Liver (tissue), 9 donors: Measurements from ENCODE around the gene TSPAN5. TPM values are rescaled to one million over a fixed set of nuclear protein-coding genes. Genes with fewer than 3 reads are reported as not detected.
A peak's percentile ranks its signal among the peaks of the same experiment; 100 is the strongest.

Experiments
- DNase-seq: peaks from one replicate; pipeline ENCODE4 v3.0.0-alpha.2; 2017; ENCODE audit warnings: low spot score
- H3K27ac ChIP-seq, 2 donors: one replicate each; pipeline ENCODE4 v1.7.0; 2013; ENCODE audit warnings: inconsistent platforms in 2 of 2, low read length in 2 of 2, control low read depth in 1 of 2, low read depth in 1 of 2, mild to moderate bottlenecking in 1 of 2
- H3K27me3 ChIP-seq, 4 donors: one replicate each; pipeline versions ENCODE4 v1.6.1 to v1.7.0; 2013; ENCODE audit warnings: low read length in 3 of 4, inconsistent platforms in 1 of 4, mild to moderate bottlenecking in 1 of 4, moderate library complexity in 1 of 4; ENCODE audit not compliant: control insufficient read depth in 4 of 4, insufficient read depth in 4 of 4
- H3K36me3 ChIP-seq, 4 donors: one replicate each; pipeline versions ENCODE4 v1.6.1 to v1.7.0; 2013; ENCODE audit warnings: low read length in 3 of 4, mild to moderate bottlenecking in 3 of 4, low read depth in 1 of 4, moderate library complexity in 1 of 4; ENCODE audit not compliant: control insufficient read depth in 4 of 4, insufficient read depth in 3 of 4
- H3K4me1 ChIP-seq, 4 donors: one replicate each; pipeline versions ENCODE4 v1.6.1 to v1.7.0; 2013; ENCODE audit warnings: low read length in 3 of 4, mild to moderate bottlenecking in 3 of 4, moderate library complexity in 1 of 4; ENCODE audit not compliant: control insufficient read depth in 4 of 4, insufficient read depth in 4 of 4
- H3K4me3 ChIP-seq, 3 donors: one replicate each; pipeline versions ENCODE4 v1.6.1 to v1.7.0; 2013; ENCODE audit warnings: low read length in 3 of 3, control low read depth in 1 of 3, low read depth in 1 of 3, mild to moderate bottlenecking in 1 of 3
- H3K9ac ChIP-seq, 2 donors: one replicate each; pipeline ENCODE4 v1.7.0; 2013; ENCODE audit warnings: low read length in 2 of 2, mild to moderate bottlenecking in 2 of 2, moderate library complexity in 2 of 2, control low read depth in 1 of 2, low read depth in 1 of 2
- H3K9me3 ChIP-seq, 4 donors: one replicate each; pipeline versions ENCODE4 v1.6.1 to v1.7.0; 2013; ENCODE audit warnings: low read length in 3 of 4; ENCODE audit not compliant: control insufficient read depth in 4 of 4
- EGR1 ChIP-seq, 2 donors: IDR thresholded peaks; 2 replicates each; pipeline ENCODE4 v1.6.1; 2016 to 2018; ENCODE audit warnings: antibody characterized with exemption in 2 of 2, low read depth in 2 of 2
- FOXA1 ChIP-seq: IDR thresholded peaks from 2 replicates; pipeline ENCODE4 v1.6.1; 2016; ENCODE audit warnings: antibody characterized with exemption
- FOXA2 ChIP-seq: IDR thresholded peaks from 2 replicates; pipeline ENCODE4 v1.6.1; 2016; ENCODE audit warnings: antibody characterized with exemption
- GABPA ChIP-seq, 2 donors: IDR thresholded peaks in 1 of 2; conservative IDR thresholded peaks in 1 of 2; 2 replicates each; pipeline ENCODE4 v1.6.1; 2016; ENCODE audit warnings: antibody characterized with exemption in 2 of 2, mild to moderate bottlenecking in 1 of 2, moderate library complexity in 1 of 2
- HNF4G ChIP-seq: IDR thresholded peaks from 2 replicates; pipeline ENCODE4 v1.6.1; 2016; ENCODE audit warnings: antibody characterized with exemption
- JUND ChIP-seq, 2 donors: IDR thresholded peaks; 2 replicates each; pipeline ENCODE4 v1.6.1; 2016; ENCODE audit warnings: antibody characterized with exemption in 2 of 2
- NR2F2 ChIP-seq: IDR thresholded peaks from 2 replicates; pipeline ENCODE4 v1.6.1; 2016; ENCODE audit warnings: antibody characterized with exemption
- RAD21 ChIP-seq, 2 donors: IDR thresholded peaks; 2 replicates each; pipeline ENCODE4 v1.6.1; 2016; ENCODE audit warnings: antibody characterized with exemption in 2 of 2, mild to moderate bottlenecking in 2 of 2
- RXRA ChIP-seq, 2 donors: IDR thresholded peaks; 2 replicates each; pipeline ENCODE4 v1.6.1; 2017 to 2018; ENCODE audit warnings: antibody characterized with exemption in 2 of 2, mild to moderate bottlenecking in 1 of 2
- SP1 ChIP-seq: IDR thresholded peaks from 2 replicates; pipeline ENCODE4 v1.6.1; 2018; ENCODE audit warnings: antibody characterized with exemption, mild to moderate bottlenecking
- TAF1 ChIP-seq: conservative IDR thresholded peaks from 2 replicates; pipeline ENCODE4 v1.6.1; 2016; ENCODE audit warnings: antibody characterized with exemption, mild to moderate bottlenecking
- YY1 ChIP-seq: IDR thresholded peaks from 2 replicates; pipeline ENCODE4 v1.6.1; 2016; ENCODE audit warnings: antibody characterized with exemption, mild to moderate bottlenecking
- WGBS: extraction: QIAGEN DNeasy Blood & Tissue Kit; methylation state at CpG from one replicate; pipeline ENCODE4 v1.1.7; 2013; 5-methylcytosine and 5-hydroxymethylcytosine counted together
- polyA plus RNA-seq, 2 donors: library from polyadenylated mRNA; stranded (reverse) in 1 of 2; unstranded in 1 of 2; fragments of 200-250 nt in 1 of 2; fragments of >200 nt in 1 of 2; fragmentation: Nextera tagmentation in 1 of 2; extraction: Ambion mirVana in 1 of 2; gene quantifications; one replicate each; pipeline versions ENCODE4 v1.2.1 to v1.2.3, GENCODE V29; 2013 to 2015
- total RNA-seq, 2 donors: library from RNA; depleted of rRNA; stranded (reverse); fragments of >200 nt; gene quantifications; one replicate each; pipeline ENCODE4 v1.2.3, GENCODE V29; 2014
- TF ChIP-seq, protein P1 (sequence below): IDR thresholded peaks from 2 replicates; pipeline ENCODE4 v1.6.1; 2016; ENCODE audit warnings: antibody characterized with exemption
- TF ChIP-seq, protein P2 (sequence below): fragments of 150-350 bp; IDR thresholded peaks from 2 replicates; pipeline ENCODE4 v1.5.1; 2017; ENCODE audit warnings: improper control_type of control experiment, low read depth, low read length; ENCODE audit not compliant: missing input control
- TF ChIP-seq, protein P3 (sequence below): IDR thresholded peaks from 2 replicates; pipeline ENCODE4 v1.6.1; 2016; ENCODE audit warnings: antibody characterized with exemption
- TF ChIP-seq, protein P4 (sequence below): IDR thresholded peaks from 2 replicates; pipeline ENCODE4 v1.6.1; 2016; ENCODE audit warnings: antibody characterized with exemption, mild to moderate bottlenecking
- donor health status: healthy.
- donor health status: healthy.
- donor health status: healthy.
- donor health status: healthy.
- donor health status: healthy.

TSPAN5 gene
- total and polyA plus RNA-seq, 4 donors = 0.36 to 54.0 (median 0.63) TPM

DNA sequence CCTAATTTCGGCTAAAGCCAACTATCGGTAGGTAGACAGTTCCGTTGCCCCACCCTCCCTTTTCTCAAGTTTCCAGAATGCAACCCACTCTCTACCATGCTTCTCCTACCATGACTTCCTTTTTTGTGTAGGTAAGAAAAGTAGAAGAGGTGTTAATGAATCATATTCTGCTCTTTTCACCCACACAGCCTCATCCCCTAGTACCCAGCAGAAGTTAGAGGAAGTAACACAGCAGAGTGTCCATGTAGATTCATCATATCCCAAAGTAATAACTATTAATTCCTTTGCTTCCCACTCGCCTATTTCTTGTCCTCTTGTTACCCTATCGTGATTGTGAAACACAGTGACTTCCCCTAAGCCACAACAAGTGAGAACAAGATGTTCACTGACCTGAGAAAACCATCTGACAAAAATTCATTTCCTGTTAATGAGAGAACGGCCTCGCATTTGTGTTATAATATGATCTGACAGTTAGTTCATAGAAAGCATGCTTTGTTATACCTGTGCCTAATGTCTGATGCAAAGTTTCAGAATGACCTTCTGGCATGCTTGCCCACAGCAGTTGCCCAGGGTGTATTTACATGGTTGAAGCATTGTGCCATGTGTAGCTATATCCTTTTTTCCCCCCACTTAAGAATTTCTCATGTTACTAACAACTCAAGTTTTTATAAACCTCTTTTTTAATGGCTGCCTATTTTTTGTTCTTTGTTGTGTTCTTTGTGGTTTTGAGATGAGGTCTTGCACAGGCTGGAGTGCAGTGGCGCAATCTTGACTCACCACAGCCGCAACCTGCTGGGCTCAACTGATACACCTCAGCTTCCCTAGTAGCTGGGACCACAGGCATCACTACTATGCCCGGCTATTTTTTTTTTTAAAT, 211.7 kb downstream of the TSPAN5 start:
- H3K4me1 ChIP-seq = no peaks in the 10 kb centered on the region
- 80% methylated on average over 10 of the region's 10 CpGs for WGBS
- no peak for DNase-seq

DNA sequence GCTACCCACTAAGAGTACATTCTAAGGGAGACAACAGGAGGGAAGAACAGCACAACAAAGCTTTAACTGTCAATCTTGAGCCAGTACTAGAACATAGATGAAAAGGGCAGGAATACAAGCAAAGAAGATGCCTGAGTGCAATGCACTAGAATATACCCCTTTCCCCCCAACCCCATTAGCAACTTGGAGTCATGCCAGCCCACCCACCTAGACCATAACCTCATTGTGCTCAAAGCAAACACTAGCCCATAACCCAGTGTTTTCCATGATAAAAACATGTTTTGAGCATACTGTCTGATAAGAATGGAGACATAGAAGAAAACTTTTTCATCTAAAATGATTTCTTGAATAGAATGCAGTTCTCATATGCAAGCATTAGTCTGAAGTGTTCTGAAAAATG, 214.0 kb downstream of the TSPAN5 start:
- peaks cover 0 to 13% (median 6%) of the 10 kb centered on the region in 4 donors for H3K36me3 ChIP-seq
- no peaks in the 10 kb centered on the region for H3K4me1 ChIP-seq
- no peak overlapping the region for H3K9ac ChIP-seq
- no peak overlapping the region for H3K4me3 ChIP-seq
- H3K27me3 ChIP-seq = no peaks in the 10 kb centered on the region
- DNase-seq = no peak
- no peak for TF ChIP-seq FOXA1
- no peak for TF ChIP-seq HNF4G
- TF ChIP-seq RAD21 (IDR thresholded peaks at IDR 0.05) = no peak
- TF ChIP-seq FOXA2 = no peak
- TF ChIP-seq GABPA (IDR thresholded peaks at IDR 0.05 in 1 of 2, conservative IDR thresholded peaks at IDR 0.05 in 1 of 2) = no peak
- no peak for TF ChIP-seq JUND (IDR thresholded peaks at IDR 0.05)
- no peak for TF ChIP-seq YY1
- TF ChIP-seq, protein P1, sequence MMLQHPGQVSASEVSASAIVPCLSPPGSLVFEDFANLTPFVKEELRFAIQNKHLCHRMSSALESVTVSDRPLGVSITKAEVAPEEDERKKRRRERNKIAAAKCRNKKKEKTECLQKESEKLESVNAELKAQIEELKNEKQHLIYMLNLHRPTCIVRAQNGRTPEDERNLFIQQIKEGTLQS = no peak
- TF ChIP-seq, protein P2, sequence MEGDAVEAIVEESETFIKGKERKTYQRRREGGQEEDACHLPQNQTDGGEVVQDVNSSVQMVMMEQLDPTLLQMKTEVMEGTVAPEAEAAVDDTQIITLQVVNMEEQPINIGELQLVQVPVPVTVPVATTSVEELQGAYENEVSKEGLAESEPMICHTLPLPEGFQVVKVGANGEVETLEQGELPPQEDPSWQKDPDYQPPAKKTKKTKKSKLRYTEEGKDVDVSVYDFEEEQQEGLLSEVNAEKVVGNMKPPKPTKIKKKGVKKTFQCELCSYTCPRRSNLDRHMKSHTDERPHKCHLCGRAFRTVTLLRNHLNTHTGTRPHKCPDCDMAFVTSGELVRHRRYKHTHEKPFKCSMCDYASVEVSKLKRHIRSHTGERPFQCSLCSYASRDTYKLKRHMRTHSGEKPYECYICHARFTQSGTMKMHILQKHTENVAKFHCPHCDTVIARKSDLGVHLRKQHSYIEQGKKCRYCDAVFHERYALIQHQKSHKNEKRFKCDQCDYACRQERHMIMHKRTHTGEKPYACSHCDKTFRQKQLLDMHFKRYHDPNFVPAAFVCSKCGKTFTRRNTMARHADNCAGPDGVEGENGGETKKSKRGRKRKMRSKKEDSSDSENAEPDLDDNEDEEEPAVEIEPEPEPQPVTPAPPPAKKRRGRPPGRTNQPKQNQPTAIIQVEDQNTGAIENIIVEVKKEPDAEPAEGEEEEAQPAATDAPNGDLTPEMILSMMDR = no peak
- TF ChIP-seq EGR1 (IDR thresholded peaks at IDR 0.05; ENCODE audit: low read depth in 2 of 2) = no peak
- TF ChIP-seq, protein P3, sequence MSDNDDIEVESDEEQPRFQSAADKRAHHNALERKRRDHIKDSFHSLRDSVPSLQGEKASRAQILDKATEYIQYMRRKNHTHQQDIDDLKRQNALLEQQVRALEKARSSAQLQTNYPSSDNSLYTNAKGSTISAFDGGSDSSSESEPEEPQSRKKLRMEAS = no peak
- TF ChIP-seq NR2F2 = no peak
- no peak for TF ChIP-seq TAF1
- TF ChIP-seq RXRA (IDR thresholded peaks at IDR 0.05) = no peak
- no peak overlapping the region for H3K27ac ChIP-seq
- no peaks in the 10 kb centered on the region for H3K9me3 ChIP-seq

More for the DNA sequence above, 211.7 kb downstream of the TSPAN5 start:
- Histone ChIP-seq H3K36me3 (peaks cover 0 to 13% (median 6%) of the 10 kb centered on the region in 4 donors), H3K4me3 (no peak overlapping the region), H3K27ac (no peak overlapping the region), H3K9ac (no peak overlapping the region), H3K9me3 (no peaks in the 10 kb centered on the region), H3K27me3 (no peaks in the 10 kb centered on the region)
- TF ChIP-seq SP1 (peak; percentile 54), FOXA1 (no peak)

DNA sequence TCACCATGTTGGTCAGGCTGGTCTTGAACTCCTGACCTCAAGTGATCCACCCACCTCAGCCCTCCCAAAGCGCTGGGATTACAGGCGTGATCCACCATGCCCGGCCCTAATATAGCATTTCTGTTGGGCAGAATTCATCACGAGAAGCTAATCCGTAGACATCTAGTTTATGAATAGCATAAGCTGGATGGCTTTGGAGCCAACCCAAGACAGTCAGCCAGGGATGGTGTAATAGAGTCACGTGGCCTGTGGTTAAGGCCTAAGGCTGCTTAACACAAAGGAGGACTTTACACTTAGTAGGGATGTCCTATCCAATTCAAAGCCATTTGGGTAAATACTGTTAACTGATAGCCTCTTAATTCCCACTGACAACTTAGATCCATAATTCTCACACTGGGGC, 223.6 kb downstream of the TSPAN5 start:
- TF ChIP-seq YY1 (no peak), HNF4G (no peak), EGR1 (IDR thresholded peaks at IDR 0.05; ENCODE audit: low read depth in 2 of 2) (no peak), RXRA (IDR thresholded peaks at IDR 0.05) (no peak), SP1 (no peak), TAF1 (no peak), FOXA2 (no peak), FOXA1 (no peak)
- TF ChIP-seq, protein P3 = no peak
- TF ChIP-seq, protein P4, sequence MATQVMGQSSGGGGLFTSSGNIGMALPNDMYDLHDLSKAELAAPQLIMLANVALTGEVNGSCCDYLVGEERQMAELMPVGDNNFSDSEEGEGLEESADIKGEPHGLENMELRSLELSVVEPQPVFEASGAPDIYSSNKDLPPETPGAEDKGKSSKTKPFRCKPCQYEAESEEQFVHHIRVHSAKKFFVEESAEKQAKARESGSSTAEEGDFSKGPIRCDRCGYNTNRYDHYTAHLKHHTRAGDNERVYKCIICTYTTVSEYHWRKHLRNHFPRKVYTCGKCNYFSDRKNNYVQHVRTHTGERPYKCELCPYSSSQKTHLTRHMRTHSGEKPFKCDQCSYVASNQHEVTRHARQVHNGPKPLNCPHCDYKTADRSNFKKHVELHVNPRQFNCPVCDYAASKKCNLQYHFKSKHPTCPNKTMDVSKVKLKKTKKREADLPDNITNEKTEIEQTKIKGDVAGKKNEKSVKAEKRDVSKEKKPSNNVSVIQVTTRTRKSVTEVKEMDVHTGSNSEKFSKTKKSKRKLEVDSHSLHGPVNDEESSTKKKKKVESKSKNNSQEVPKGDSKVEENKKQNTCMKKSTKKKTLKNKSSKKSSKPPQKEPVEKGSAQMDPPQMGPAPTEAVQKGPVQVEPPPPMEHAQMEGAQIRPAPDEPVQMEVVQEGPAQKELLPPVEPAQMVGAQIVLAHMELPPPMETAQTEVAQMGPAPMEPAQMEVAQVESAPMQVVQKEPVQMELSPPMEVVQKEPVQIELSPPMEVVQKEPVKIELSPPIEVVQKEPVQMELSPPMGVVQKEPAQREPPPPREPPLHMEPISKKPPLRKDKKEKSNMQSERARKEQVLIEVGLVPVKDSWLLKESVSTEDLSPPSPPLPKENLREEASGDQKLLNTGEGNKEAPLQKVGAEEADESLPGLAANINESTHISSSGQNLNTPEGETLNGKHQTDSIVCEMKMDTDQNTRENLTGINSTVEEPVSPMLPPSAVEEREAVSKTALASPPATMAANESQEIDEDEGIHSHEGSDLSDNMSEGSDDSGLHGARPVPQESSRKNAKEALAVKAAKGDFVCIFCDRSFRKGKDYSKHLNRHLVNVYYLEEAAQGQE = no peak
- Histone ChIP-seq H3K27me3 (no peaks in the 10 kb centered on the region), H3K4me3 (no peak overlapping the region), H3K36me3 (peaks cover 0 to 11% (median 6%) of the 10 kb centered on the region in 4 donors), H3K4me1 (no peaks in the 10 kb centered on the region), H3K9me3 (no peaks in the 10 kb centered on the region), H3K9ac (no peak overlapping the region), H3K27ac (no peak overlapping the region)
- DNase-seq = no peak
- 95% methylated on average over 6 of the region's 6 CpGs for WGBS
